DMS153 treated with DMSO at 0.1 percent for 48 hours (cell line): ENCODE measurements around the gene MAP3K3.

Experiments used
- DNase-seq: peaks from one replicate; lab custom pipeline; 2025; ENCODE audit not compliant: unreplicated experiment; lab: John Stamatoyannopoulos, UW

MAP3K3 gene

GRCh38 chr17:63622574-63623390 is 565 bp downstream of the MAP3K3 start:
- DNase-seq, result no peak

GRCh38 chr17:63623786-63624530 is 1.7 kb downstream of the MAP3K3 start:
- no peak for DNase-seq

DNA sequence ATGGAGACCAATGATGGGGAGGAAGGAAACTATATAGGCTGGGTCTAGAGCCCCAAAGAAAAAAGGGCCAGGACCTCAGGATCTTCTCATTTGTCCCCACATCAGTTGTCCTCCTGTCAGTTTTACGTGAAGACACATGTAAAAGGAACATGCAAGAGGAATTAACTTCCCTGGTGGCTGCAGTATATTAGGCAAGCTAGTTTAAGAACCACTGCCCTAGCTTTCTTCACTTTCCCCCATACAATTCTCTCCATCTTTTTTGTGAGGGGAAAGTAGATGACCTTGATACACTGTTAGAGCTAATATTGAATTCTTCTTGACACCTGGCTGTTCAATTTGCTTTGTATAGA is 2.3 kb downstream of the MAP3K3 start:
- DNase-seq, result no peak

DNA sequence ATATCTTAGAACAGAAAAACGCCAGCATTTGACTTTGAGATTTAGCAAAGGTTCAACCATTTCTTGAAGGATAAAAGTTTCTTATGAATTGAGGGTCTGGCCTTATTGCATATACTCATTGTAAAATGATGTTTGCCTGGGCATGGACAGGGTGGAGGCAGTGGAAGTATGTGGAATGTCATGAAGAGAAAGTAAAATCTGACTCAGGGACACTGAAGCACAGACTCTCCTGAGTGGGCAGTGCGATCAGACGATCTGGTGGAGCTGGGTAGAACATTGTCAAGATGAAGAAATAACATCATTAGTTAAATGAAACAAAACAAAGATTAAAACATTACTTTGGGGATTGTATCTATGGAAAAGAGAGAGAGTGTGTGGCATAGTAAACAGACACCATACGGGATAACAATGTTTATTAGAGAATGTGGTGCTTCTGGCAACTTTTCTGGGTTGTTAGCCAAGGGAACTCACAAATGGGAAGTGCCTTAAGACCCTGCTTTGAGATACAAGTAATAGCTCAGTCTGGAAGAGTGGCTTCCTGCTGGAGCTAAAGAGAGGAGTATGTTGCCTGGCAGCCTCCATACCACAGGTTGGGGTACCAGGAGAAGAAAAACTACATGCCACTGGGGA is 4.4 kb downstream of the MAP3K3 start:
- DNase-seq, result no peak

GRCh38 chr17:63629627-63630026 is 7.4 kb downstream of the MAP3K3 start:
- DNase-seq, result no peak

DNA sequence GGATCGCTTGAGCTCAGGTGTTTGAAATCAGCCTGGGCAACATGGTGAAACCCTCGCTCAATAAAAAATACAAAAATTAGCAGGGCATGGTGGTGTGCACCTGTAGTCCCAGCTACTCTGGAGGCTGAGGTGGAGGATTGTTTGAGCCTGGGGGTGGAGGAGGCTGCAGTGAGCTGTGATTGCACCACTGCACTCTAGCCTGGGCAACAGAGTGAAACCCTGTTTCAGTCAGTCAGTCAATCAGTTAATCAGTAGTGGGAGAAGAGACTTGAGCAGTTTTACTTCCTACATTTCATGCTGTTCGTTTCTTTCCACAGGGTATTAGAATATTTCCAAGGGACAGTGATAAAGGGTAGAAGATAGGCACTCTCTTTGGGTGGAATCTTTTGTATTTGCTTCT is 8.8 kb downstream of the MAP3K3 start:
- DNase-seq, result no peak

DNA sequence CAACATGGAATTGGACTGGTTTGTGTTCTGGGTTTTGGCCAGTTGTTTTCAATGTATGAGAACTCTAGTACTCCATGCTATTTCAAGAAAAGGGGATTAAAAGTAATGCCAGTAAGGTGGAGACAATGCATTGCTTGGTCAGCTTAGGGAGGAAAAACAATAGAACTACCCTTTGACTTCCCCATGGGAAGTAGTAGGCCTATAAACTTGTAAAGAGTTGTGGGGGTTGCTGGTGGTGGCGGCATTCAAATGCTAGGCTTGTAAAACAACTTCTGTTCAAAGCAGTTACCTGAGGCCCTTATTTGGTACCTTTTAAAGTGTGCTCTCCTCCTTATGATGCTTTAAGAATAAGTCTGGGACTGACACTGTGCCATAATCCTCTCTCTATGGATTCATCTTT is 9.4 kb downstream of the MAP3K3 start:
- no peak for DNase-seq

GRCh38 chr17:63633742-63634141 is 11.5 kb downstream of the MAP3K3 start:
- no peak for DNase-seq

GRCh38 chr17:63634163-63634562 is 11.9 kb downstream of the MAP3K3 start:
- DNase-seq, result no peak

DNA sequence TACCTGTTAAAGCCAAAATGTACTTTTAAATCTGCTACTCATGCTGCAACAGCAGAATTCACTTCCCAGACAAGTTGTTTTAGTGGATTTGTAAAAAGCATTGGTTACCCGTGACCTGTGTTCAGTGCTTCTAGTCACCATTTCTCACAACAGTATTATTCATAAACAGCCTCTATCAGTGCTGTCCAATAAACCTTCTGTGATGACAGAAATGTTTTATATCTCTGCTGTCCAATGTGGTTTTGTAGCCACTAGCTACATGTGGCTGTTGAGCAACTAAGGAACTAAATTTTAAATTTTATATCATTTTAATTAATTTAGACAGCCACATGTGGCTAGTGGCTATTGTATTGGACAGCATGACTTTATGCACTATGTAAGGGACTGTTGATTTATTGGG is 12.6 kb downstream of the MAP3K3 start:
- no peak for DNase-seq

- no peak for DNase-seq
These were observed 13.1 kb downstream of the MAP3K3 start for GRCh38 chr17:63635290-63635689.

DNA sequence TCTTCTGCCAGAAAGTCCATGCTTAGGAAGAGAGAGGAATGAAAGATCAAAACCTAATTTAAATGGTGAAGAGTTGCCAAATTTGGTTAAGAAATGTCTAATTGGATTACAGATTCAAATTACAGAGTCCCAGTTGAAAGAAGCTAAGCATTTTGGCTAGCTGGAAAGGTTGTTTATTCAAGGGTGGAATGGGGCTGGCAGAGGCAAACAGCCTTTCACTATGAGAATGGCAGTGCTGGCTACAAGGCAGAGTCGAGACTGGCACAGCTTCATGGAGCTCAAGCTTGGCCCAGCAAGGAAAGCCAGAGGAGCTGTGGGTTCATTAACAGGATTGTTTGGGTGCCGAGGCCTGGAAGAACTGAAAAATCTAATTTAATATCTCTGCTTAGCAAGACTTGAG is 13.6 kb downstream of the MAP3K3 start:
- no peak for DNase-seq

GRCh38 chr17:63639125-63639524 is 16.9 kb downstream of the MAP3K3 start:
- DNase-seq, result peak; percentile 4

- DNase-seq, result no peak
These were observed 17.8 kb downstream of the MAP3K3 start for GRCh38 chr17:63640038-63640437.

DNA sequence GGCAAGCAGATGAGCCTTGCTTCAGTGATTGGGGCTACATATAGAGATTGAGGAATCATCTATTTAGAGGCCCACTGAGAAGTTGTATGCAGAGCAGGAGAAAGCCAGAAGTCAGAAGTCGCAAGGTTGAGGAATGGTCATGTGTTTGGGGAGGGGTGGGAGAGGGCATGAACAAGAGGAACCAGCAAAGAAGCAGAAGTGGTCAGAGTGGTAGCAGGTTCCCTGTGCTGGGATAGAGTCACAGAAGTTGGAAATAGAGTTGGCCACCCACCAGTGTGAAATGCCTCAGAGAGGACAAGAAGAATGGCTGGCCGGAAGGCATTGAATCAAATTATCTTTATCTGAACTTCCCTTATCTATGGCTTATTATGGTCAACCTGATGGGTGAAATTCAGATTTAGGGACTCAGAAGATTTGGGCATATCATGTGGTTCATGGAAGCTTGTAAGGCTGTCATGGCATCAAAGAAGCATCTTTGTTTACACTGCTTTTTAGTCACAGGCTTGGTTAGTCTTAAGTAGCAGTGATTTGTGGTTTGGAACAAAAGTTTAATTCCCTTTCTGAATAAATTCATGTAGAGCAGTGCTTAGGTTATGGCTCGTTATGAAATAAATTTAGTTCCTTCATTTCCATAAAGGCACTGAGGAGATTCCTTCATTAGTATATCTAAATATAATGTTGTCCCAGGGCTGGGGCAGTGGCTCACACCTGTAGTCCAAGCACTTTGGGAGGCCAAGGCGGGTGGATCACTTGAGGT is 19.7 kb downstream of the MAP3K3 start:
- no peak for DNase-seq

- no peak for DNase-seq
These were observed 22.6 kb downstream of the MAP3K3 start for GRCh38 chr17:63644846-63645245.

DNA sequence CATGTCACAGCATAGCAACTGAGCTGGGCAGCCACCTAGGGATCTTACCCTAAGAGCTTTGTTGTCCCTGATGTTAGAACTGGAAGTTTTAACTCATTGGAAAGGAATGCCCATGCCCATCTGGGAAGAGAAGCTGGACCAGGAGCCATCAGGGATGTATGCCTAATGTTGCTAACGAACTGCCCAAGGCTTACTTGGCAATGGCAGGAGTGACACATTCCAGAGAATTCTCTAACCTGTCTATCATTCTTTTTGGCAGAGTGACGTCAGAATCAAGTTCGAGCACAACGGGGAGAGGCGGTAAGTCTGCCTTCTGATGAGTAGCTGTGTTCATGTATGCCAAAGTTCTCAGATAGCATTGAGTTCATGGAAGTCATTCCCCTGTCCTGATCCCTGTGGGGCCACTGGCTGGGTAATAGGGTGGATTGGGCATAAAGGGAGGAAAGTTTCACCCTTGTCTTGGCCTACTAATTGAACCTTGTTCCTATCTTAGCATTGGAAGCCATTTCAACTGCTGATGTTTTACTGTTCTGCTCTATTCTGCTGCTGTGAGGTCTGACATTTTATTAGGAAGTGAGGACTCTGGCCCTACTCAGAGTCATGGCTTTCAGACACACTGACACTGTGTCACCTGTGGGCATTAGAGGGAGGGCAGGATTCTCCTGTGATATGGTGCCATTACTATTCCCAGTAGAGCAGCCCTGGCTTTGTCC is 23.7 kb downstream of the MAP3K3 start:
- no peak for DNase-seq

- no peak for DNase-seq
These were observed 24.2 kb downstream of the MAP3K3 start for GRCh38 chr17:63646488-63646806.

DNA sequence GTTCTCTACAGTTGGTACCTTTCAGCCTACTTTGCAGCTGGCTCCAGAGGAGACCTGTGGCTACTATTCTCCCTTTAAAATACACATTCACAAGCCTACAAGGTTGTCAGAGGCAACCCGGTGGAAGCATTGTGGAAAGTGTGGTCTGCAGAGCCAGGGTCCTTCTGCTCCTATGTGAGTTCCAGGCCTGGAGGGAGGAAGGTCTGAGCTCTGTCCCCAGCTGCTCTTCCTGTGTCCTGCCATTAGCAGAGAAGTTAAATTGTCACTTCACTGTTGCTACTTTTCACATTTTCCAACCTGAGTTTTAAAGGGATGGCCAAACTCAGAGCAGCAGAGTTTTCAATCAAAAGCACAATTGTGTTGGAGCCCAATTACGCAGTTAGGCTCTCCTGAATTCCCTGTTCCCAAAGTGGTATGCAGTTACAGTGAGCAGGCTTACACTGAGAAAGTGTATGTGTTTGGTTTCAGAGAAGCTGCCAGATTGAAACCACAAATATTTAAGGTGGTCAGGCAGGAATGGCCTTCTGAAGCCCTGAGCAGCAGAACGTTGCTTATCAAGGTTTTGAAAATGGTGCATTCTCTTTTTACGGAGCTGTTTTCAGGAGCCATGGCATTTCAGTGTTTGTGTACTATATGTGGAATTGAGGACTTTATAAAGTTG is 25.0 kb downstream of the MAP3K3 start:
- DNase-seq, result no peak

GRCh38 chr17:63647936-63648335 is 25.7 kb downstream of the MAP3K3 start:
- DNase-seq, result no peak
